Neural cell (in vitro differentiated cells): ENCODE data around the gene COL23A1.

Experiments
- CTCF ChIP-seq: fragments of 450-650 bp; IDR thresholded peaks from 2 replicates; pipeline ENCODE4 v1.5.1; 2014; ENCODE audit warnings: antibody characterized with exemption, mild to moderate bottlenecking, moderate library complexity; ENCODE audit not compliant: poor library complexity, severe bottlenecking
- EZH2 ChIP-seq: fragments of 200-600, 300-800 bp; shearing (Covaris generic), sonication (generic); IDR thresholded peaks from 2 replicates; pipeline ENCODE4 v1.6.1; 2014; ENCODE audit warnings: antibody characterized with exemption, low read length, borderline replicate concordance, mild to moderate bottlenecking; ENCODE audit not compliant: insufficient read depth, poor library complexity, severe bottlenecking
- MXI1 ChIP-seq: fragments of 450-650 bp; conservative IDR thresholded peaks from 2 replicates; pipeline ENCODE4 v1.6.1; 2014; ENCODE audit warnings: antibody characterized with exemption, mild to moderate bottlenecking; ENCODE audit not compliant: poor library complexity, severe bottlenecking
- POLR2AphosphoS5 ChIP-seq: IDR thresholded peaks from 2 replicates; pipeline ENCODE4 v1.6.1; 2012

GRCh38 chr5:178461004-178461730 is 129.0 kb downstream of the COL23A1 start:
- peak; percentile 42 for TF ChIP-seq CTCF
- TF ChIP-seq POLR2AphosphoS5, result no peak
- no peak for TF ChIP-seq EZH2
- no peak for TF ChIP-seq MXI1
